HEK293 (cell line): ENCODE data around the gene SCYL1.
A peak's percentile ranks its signal among the peaks of the same experiment; 100 is the strongest.

Source experiments
- BCL11B ChIP-seq: fragments of 450-650 bp; formaldehyde crosslinking; IDR thresholded peaks from 2 replicates; pipeline ENCODE4 v1.5.1; 2016; ENCODE audit warnings: low read depth, missing biosample characterization, missing genetic modification characterization
- HOXC10 ChIP-seq: sonication (generic); formaldehyde crosslinking; IDR thresholded peaks from 2 replicates; pipeline ENCODE4 v1.8.1; 2023; ENCODE audit warnings: mild to moderate bottlenecking, missing genetic modification reagents
- IKZF3 ChIP-seq: fragments of 450-650 bp; IDR thresholded peaks from 2 replicates; pipeline ENCODE4 v1.5.0; 2018; ENCODE audit warnings: missing biosample characterization, mild to moderate bottlenecking, missing genetic modification characterization, moderate library complexity
- KLF7 ChIP-seq: fragments of 450-650 bp; formaldehyde crosslinking; IDR thresholded peaks from 2 replicates; pipeline ENCODE4 v1.5.1; 2016; ENCODE audit warnings: missing biosample characterization, missing genetic modification characterization, borderline replicate concordance
- SALL2 ChIP-seq: fragments of 450-650 bp; formaldehyde crosslinking; IDR thresholded peaks from 2 replicates; pipeline ENCODE4 v1.5.0; 2017; ENCODE audit warnings: missing biosample characterization, mild to moderate bottlenecking, missing genetic modification characterization, borderline replicate concordance
- SCRT1 ChIP-seq: fragments of 450-650 bp; formaldehyde crosslinking; IDR thresholded peaks from 2 replicates; pipeline ENCODE4 v1.5.1; 2016; ENCODE audit warnings: missing biosample characterization, missing genetic modification characterization, borderline replicate concordance
- SETDB1 ChIP-seq: IDR thresholded peaks from one replicate; pipeline ENCODE4 v1.6.1; 2017; ENCODE audit warnings: mild to moderate bottlenecking, low read length, moderate library complexity, mixed read lengths; ENCODE audit not compliant: insufficient read length
- ZBTB21 ChIP-seq: fragments of 450-650 bp; formaldehyde crosslinking; IDR thresholded peaks from 2 replicates; pipeline ENCODE4 v1.5.1; 2017; ENCODE audit warnings: missing biosample characterization, missing genetic modification characterization
- ZBTB48 ChIP-seq: fragments of 450-650 bp; formaldehyde crosslinking; IDR thresholded peaks from 2 replicates; pipeline ENCODE4 v1.5.1; 2016; ENCODE audit warnings: missing biosample characterization, missing genetic modification characterization
- ZBTB7A ChIP-seq: fragments of 450-650 bp; formaldehyde crosslinking; IDR thresholded peaks from 2 replicates; pipeline ENCODE4 v1.5.1; 2016; ENCODE audit warnings: low read depth, missing biosample characterization, missing genetic modification characterization
- ZNF146 ChIP-seq: fragments of 450-650 bp; formaldehyde crosslinking; IDR thresholded peaks from 2 replicates; pipeline ENCODE4 v1.5.1; 2016; ENCODE audit warnings: missing biosample characterization, missing genetic modification characterization
- ZNF248 ChIP-seq: fragments of 450-650 bp; formaldehyde crosslinking; IDR thresholded peaks from 2 replicates; pipeline ENCODE4 v1.5.1; 2017; ENCODE audit warnings: missing biosample characterization, missing genetic modification characterization
- ZNF560 ChIP-seq: fragments of 450-650 bp; formaldehyde crosslinking; IDR thresholded peaks from 2 replicates; pipeline ENCODE4 v1.5.1; 2017; ENCODE audit warnings: missing biosample characterization, missing genetic modification characterization, borderline replicate concordance
- ZNF561 ChIP-seq: fragments of 450-650 bp; IDR thresholded peaks from 2 replicates; pipeline ENCODE4 v1.5.1; 2018; ENCODE audit warnings: missing biosample characterization, missing genetic modification characterization, borderline replicate concordance
- ZNF585B ChIP-seq: fragments of 450-650 bp; formaldehyde crosslinking; IDR thresholded peaks from 2 replicates; pipeline ENCODE4 v1.5.1; 2016; ENCODE audit warnings: missing biosample characterization, missing genetic modification characterization
- ZNF596 ChIP-seq: fragments of 450-650 bp; IDR thresholded peaks from 2 replicates; pipeline ENCODE4 v1.5.0; 2018; ENCODE audit warnings: missing biosample characterization, mild to moderate bottlenecking, missing genetic modification characterization, moderate library complexity
- ZNF629 ChIP-seq: fragments of 450-650 bp; formaldehyde crosslinking; IDR thresholded peaks from 2 replicates; pipeline ENCODE4 v1.5.1; 2017; ENCODE audit warnings: missing biosample characterization, missing genetic modification characterization
- ZNF658 ChIP-seq: fragments of 450-650 bp; formaldehyde crosslinking; IDR thresholded peaks from 2 replicates; pipeline ENCODE4; 2016; ENCODE audit warnings: missing biosample characterization, missing genetic modification characterization
- ZNF707 ChIP-seq: fragments of 450-650 bp; formaldehyde crosslinking; IDR thresholded peaks from 2 replicates; pipeline ENCODE4 v1.5.1; 2016; ENCODE audit warnings: missing biosample characterization, missing genetic modification characterization
- ZNF777 ChIP-seq: fragments of 450-650 bp; formaldehyde crosslinking; IDR thresholded peaks from 2 replicates; pipeline ENCODE4 v1.5.1; 2017; ENCODE audit warnings: missing biosample characterization, missing genetic modification characterization, borderline replicate concordance
- ZNF837 ChIP-seq: fragments of 450-650 bp; formaldehyde crosslinking; IDR thresholded peaks from 2 replicates; pipeline ENCODE4 v1.5.1; 2016; ENCODE audit warnings: missing biosample characterization, missing genetic modification characterization
- ZNF843 ChIP-seq: fragments of 450-650 bp; formaldehyde crosslinking; IDR thresholded peaks from 2 replicates; pipeline ENCODE4 v1.5.1; 2016; ENCODE audit warnings: missing biosample characterization, missing genetic modification characterization
- TF ChIP-seq, protein P1 (sequence below): fragments of 450-650 bp; formaldehyde crosslinking; IDR thresholded peaks from 2 replicates; pipeline ENCODE4 v1.5.1; 2017; ENCODE audit warnings: missing biosample characterization, missing genetic modification characterization
- TF ChIP-seq, protein P2 (sequence below): fragments of 450-650 bp; formaldehyde crosslinking; IDR thresholded peaks from 2 replicates; pipeline ENCODE4 v1.5.1; 2016; ENCODE audit warnings: missing biosample characterization, missing genetic modification characterization
- TF ChIP-seq, protein P3 (sequence below): fragments of 450-650 bp; formaldehyde crosslinking; IDR thresholded peaks from 2 replicates; pipeline ENCODE4; 2016; ENCODE audit warnings: missing biosample characterization, missing genetic modification characterization
- TF ChIP-seq, protein P4 (sequence below): fragments of 450-650 bp; formaldehyde crosslinking; IDR thresholded peaks from 2 replicates; pipeline ENCODE4 v1.5.1; 2016; ENCODE audit warnings: missing biosample characterization, missing genetic modification characterization
- TF ChIP-seq, protein P5 (sequence below): fragments of 450-650 bp; formaldehyde crosslinking; IDR thresholded peaks from 2 replicates; pipeline ENCODE4 v1.5.1; 2016; ENCODE audit warnings: missing biosample characterization, missing genetic modification characterization
- TF ChIP-seq, protein P6 (sequence below): fragments of 450-650 bp; formaldehyde crosslinking; IDR thresholded peaks from 2 replicates; pipeline ENCODE4 v1.5.1; 2016; ENCODE audit warnings: missing biosample characterization, missing genetic modification characterization

The SCYL1 gene

DNA sequence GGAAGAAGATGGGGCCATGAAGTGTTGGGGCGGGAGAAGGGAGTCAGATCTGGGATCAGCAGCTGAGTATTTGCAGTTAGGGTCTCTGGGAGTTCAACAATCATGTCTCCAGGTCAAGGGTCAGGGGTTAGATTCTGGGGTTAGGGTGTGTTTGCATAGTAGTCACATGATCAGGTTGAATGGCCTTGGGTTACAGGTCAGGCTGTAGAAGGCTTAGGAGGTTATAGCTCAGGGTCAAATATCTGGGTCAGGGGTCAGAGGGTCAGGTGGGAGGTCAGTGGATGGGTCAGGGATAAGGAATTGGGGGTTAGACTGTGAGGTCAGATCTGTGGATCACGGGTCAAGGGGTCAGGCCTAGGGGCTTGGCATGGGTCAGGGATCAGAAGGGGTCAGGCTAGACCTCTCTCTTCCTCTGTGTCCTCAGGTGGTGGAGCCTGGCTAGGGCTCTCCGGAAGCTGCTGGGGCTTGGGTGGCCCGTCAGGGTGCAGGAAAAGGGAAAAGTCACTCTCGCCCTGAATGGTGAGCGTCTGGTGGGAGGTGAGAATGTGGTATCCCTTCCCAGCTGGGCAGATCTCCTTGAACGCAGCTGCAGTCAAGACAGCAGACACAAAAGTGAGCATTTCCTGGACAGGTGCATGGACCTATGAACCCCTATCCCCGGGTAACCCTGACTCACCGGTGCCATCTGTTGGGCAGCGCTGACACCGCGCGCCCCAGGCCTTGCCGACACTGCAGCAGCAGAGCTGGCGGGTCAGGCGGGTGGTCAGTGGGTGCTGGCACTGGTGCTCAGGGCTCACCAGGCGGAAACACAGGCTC is 26.9 kb downstream of the SCYL1 start (continued):
- TF ChIP-seq, protein P1, sequence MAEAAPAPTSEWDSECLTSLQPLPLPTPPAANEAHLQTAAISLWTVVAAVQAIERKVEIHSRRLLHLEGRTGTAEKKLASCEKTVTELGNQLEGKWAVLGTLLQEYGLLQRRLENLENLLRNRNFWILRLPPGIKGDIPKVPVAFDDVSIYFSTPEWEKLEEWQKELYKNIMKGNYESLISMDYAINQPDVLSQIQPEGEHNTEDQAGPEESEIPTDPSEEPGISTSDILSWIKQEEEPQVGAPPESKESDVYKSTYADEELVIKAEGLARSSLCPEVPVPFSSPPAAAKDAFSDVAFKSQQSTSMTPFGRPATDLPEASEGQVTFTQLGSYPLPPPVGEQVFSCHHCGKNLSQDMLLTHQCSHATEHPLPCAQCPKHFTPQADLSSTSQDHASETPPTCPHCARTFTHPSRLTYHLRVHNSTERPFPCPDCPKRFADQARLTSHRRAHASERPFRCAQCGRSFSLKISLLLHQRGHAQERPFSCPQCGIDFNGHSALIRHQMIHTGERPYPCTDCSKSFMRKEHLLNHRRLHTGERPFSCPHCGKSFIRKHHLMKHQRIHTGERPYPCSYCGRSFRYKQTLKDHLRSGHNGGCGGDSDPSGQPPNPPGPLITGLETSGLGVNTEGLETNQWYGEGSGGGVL (tag by site-specific recombination) = no peak
- TF ChIP-seq, protein P2, sequence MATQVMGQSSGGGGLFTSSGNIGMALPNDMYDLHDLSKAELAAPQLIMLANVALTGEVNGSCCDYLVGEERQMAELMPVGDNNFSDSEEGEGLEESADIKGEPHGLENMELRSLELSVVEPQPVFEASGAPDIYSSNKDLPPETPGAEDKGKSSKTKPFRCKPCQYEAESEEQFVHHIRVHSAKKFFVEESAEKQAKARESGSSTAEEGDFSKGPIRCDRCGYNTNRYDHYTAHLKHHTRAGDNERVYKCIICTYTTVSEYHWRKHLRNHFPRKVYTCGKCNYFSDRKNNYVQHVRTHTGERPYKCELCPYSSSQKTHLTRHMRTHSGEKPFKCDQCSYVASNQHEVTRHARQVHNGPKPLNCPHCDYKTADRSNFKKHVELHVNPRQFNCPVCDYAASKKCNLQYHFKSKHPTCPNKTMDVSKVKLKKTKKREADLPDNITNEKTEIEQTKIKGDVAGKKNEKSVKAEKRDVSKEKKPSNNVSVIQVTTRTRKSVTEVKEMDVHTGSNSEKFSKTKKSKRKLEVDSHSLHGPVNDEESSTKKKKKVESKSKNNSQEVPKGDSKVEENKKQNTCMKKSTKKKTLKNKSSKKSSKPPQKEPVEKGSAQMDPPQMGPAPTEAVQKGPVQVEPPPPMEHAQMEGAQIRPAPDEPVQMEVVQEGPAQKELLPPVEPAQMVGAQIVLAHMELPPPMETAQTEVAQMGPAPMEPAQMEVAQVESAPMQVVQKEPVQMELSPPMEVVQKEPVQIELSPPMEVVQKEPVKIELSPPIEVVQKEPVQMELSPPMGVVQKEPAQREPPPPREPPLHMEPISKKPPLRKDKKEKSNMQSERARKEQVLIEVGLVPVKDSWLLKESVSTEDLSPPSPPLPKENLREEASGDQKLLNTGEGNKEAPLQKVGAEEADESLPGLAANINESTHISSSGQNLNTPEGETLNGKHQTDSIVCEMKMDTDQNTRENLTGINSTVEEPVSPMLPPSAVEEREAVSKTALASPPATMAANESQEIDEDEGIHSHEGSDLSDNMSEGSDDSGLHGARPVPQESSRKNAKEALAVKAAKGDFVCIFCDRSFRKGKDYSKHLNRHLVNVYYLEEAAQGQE (tag by site-specific recombination) = no peak
- TF ChIP-seq ZNF777 (tag by site-specific recombination) (no peak), SCRT1 (tag by site-specific recombination) (no peak), SETDB1 (no peak), ZNF248 (no peak), ZBTB48 (tag by site-specific recombination) (peak; percentile 50; the same call in 1 of the 2 replicates), HOXC10 (CRISPR knock-in tag) (no peak), ZBTB21 (no peak), ZNF585B (no peak), BCL11B (tag by site-specific recombination) (peak; percentile 100), ZNF658 (tag by site-specific recombination) (no peak), ZNF837 (tag by site-specific recombination) (no peak), ZNF707 (tag by site-specific recombination) (no peak), SALL2 (tag by site-specific recombination) (no peak), ZNF596 (peak; percentile 73), ZNF843 (no peak), KLF7 (tag by site-specific recombination) (0 out of 2 replicates have a peak, but pooled peaks have one; percentile 18), IKZF3 (tag by site-specific recombination) (no peak), ZNF561 (tag by site-specific recombination) (no peak), ZNF560 (tag by site-specific recombination) (no peak), ZNF629 (0 out of 2 replicates have a peak, but pooled peaks have one; percentile 11), ZBTB7A (peak; percentile 96), ZNF146 (tag by site-specific recombination) (peak; percentile 24; the same call in 1 of the 2 replicates)
- TF ChIP-seq, protein P3, sequence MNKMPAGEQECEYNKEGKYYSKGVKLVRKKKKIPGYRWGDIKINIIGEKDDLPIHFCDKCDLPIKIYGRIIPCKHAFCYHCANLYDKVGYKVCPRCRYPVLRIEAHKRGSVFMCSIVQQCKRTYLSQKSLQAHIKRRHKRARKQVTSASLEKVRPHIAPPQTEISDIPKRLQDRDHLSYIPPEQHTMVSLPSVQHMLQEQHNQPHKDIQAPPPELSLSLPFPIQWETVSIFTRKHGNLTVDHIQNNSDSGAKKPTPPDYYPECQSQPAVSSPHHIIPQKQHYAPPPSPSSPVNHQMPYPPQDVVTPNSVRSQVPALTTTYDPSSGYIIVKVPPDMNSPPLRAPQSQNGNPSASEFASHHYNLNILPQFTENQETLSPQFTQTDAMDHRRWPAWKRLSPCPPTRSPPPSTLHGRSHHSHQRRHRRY (tag by site-specific recombination) = no peak
- TF ChIP-seq, protein P4, sequence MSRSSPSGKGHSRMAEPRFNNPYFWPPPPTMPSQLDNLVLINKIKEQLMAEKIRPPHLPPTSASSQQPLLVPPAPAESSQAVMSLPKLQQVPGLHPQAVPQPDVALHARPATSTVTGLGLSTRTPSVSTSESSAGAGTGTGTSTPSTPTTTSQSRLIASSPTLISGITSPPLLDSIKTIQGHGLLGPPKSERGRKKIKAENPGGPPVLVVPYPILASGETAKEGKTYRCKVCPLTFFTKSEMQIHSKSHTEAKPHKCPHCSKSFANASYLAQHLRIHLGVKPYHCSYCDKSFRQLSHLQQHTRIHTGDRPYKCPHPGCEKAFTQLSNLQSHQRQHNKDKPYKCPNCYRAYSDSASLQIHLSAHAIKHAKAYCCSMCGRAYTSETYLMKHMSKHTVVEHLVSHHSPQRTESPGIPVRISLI (tag by site-specific recombination) = no peak
- TF ChIP-seq, protein P5, sequence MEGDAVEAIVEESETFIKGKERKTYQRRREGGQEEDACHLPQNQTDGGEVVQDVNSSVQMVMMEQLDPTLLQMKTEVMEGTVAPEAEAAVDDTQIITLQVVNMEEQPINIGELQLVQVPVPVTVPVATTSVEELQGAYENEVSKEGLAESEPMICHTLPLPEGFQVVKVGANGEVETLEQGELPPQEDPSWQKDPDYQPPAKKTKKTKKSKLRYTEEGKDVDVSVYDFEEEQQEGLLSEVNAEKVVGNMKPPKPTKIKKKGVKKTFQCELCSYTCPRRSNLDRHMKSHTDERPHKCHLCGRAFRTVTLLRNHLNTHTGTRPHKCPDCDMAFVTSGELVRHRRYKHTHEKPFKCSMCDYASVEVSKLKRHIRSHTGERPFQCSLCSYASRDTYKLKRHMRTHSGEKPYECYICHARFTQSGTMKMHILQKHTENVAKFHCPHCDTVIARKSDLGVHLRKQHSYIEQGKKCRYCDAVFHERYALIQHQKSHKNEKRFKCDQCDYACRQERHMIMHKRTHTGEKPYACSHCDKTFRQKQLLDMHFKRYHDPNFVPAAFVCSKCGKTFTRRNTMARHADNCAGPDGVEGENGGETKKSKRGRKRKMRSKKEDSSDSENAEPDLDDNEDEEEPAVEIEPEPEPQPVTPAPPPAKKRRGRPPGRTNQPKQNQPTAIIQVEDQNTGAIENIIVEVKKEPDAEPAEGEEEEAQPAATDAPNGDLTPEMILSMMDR = peak; percentile 48; the same call in 1 of the 2 replicates
- TF ChIP-seq, protein P6, sequence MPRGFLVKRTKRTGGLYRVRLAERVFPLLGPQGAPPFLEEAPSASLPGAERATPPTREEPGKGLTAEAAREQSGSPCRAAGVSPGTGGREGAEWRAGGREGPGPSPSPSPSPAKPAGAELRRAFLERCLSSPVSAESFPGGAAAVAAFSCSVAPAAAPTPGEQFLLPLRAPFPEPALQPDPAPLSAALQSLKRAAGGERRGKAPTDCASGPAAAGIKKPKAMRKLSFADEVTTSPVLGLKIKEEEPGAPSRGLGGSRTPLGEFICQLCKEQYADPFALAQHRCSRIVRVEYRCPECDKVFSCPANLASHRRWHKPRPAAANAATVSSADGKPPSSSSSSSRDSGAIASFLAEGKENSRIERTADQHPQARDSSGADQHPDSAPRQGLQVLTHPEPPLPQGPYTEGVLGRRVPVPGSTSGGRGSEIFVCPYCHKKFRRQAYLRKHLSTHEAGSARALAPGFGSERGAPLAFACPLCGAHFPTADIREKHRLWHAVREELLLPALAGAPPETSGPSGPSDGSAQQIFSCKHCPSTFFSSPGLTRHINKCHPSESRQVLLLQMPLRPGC = 0 out of 2 replicates have a peak, but pooled peaks have one; percentile 37
